HL-60 (cell line): ENCODE results near the gene HSPA1A.

Source experiments
- TF ChIP-seq, protein P1 (sequence below): IDR thresholded peaks from one replicate; pipeline ENCODE4 v1.5.1; 2011; ENCODE audit warnings: low read length, control low read depth, inconsistent platforms; ENCODE audit not compliant: insufficient read depth
- TF ChIP-seq, protein P2 (sequence below): IDR thresholded peaks from 2 replicates; pipeline ENCODE4 v1.6.1; 2012; ENCODE audit warnings: low read depth; ENCODE audit not compliant: insufficient replicate concordance

DNA sequence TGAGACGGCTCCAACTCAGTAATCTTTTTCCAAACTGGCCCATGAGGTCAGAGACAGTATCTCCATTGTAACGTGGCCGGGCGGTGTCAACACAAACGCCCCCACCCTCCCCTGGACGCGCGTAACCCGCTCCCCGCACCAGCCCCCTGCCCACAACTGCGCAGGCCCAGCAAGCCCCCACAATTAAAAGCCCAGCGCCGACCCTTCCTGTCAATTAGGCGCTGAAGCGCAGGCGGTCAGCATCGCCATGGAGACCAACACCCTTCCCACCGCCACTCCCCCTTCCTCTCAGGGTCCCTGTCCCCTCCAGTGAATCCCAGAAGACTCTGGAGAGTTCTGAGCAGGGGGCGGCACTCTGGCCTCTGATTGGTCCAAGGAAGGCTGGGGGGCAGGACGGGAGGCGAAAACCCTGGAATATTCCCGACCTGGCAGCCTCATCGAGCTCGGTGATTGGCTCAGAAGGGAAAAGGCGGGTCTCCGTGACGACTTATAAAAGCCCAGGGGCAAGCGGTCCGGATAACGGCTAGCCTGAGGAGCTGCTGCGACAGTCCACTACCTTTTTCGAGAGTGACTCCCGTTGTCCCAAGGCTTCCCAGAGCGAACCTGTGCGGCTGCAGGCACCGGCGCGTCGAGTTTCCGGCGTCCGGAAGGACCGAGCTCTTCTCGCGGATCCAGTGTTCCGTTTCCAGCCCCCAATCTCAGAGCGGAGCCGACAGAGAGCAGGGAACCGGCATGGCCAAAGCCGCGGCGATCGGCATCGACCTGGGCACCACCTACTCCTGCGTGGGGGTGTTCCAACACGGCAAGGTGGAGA, at the start of gene HSPA1A, which contains the start of gene HSPA1L:
- TF ChIP-seq, protein P1, sequence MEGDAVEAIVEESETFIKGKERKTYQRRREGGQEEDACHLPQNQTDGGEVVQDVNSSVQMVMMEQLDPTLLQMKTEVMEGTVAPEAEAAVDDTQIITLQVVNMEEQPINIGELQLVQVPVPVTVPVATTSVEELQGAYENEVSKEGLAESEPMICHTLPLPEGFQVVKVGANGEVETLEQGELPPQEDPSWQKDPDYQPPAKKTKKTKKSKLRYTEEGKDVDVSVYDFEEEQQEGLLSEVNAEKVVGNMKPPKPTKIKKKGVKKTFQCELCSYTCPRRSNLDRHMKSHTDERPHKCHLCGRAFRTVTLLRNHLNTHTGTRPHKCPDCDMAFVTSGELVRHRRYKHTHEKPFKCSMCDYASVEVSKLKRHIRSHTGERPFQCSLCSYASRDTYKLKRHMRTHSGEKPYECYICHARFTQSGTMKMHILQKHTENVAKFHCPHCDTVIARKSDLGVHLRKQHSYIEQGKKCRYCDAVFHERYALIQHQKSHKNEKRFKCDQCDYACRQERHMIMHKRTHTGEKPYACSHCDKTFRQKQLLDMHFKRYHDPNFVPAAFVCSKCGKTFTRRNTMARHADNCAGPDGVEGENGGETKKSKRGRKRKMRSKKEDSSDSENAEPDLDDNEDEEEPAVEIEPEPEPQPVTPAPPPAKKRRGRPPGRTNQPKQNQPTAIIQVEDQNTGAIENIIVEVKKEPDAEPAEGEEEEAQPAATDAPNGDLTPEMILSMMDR: no peak
- TF ChIP-seq, protein P2, sequence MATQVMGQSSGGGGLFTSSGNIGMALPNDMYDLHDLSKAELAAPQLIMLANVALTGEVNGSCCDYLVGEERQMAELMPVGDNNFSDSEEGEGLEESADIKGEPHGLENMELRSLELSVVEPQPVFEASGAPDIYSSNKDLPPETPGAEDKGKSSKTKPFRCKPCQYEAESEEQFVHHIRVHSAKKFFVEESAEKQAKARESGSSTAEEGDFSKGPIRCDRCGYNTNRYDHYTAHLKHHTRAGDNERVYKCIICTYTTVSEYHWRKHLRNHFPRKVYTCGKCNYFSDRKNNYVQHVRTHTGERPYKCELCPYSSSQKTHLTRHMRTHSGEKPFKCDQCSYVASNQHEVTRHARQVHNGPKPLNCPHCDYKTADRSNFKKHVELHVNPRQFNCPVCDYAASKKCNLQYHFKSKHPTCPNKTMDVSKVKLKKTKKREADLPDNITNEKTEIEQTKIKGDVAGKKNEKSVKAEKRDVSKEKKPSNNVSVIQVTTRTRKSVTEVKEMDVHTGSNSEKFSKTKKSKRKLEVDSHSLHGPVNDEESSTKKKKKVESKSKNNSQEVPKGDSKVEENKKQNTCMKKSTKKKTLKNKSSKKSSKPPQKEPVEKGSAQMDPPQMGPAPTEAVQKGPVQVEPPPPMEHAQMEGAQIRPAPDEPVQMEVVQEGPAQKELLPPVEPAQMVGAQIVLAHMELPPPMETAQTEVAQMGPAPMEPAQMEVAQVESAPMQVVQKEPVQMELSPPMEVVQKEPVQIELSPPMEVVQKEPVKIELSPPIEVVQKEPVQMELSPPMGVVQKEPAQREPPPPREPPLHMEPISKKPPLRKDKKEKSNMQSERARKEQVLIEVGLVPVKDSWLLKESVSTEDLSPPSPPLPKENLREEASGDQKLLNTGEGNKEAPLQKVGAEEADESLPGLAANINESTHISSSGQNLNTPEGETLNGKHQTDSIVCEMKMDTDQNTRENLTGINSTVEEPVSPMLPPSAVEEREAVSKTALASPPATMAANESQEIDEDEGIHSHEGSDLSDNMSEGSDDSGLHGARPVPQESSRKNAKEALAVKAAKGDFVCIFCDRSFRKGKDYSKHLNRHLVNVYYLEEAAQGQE: no peak
